ENCODE data around the gene SEC14L2.

The SEC14L2 gene

DNA sequence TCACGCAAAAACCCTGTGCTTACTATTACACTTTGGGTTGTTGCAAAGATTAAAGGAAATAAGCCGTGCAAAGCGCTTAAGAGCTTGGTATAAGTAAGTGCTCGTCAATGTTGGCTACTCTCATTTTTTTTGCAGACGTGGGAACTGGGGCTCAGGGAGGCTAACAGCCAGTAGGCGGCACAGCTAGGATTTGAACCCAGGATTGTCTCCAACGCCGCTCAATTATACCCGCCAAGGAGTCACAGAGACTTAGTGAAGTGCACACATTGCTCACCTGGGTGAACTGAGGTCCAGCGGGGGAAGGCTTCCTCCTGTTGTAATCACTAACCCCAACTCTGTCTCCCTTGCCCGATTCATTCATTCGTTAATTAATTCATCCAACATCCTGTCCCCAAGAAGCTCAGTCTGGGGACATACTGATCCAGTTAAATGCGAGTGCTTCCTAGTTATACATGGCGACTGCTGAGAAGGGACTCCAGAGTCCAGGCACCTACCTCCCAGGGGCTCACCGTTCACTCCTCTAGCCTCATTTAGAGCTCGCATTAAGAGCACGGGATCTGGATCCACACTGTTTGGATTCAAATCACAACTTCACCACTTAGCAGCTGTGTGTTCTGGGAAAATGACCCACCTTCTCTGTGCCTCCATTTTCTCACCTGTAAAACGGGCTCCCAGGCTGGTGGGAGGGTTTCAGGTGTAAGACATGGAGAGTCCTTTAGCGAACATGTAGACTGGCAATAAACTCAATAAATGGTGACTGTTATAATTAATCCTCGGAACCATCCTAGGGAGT lies 27.9 kb downstream of the SEC14L2 start:
- Histone ChIP-seq H3K27me3 (ENCODE audit: control insufficient read depth, insufficient read depth, low read length) (no peaks in the 10 kb centered on the region), H3K36me3 (ENCODE audit: control insufficient read depth, insufficient read depth, low read length) (peaks cover 11% of the 10 kb centered on the region), H3K4me3 (ENCODE audit: low read depth, low read length) (peak overlapping the region; percentile 88), H3K9me3 (ENCODE audit: control insufficient read depth, insufficient read depth, low read length) (no peaks in the 10 kb centered on the region), H3K4me1 (ENCODE audit: control insufficient read depth, insufficient read depth, low read length) (peaks cover 9% of the 10 kb centered on the region), H3K9ac (ENCODE audit: low read depth, low read length) (peak overlapping the region; percentile 42)

DNA sequence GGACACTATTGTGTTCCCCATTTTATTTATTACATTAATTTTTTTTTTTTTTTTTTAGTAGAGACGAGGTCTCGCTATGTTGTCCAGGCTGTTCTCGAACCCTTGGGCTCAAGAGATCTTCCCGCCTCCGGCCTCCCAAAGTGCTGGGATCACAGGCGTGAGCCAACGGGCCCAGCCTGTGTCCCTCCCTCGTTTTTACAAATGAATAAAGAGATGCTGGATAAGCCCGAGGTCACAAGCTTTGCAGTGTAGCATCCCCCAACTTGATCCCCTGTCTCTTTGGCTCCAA lies 28.5 kb downstream of the SEC14L2 start:
- Histone ChIP-seq H3K9me3 (ENCODE audit: control insufficient read depth, insufficient read depth, low read length) (no peaks in the 10 kb centered on the region), H3K9ac (ENCODE audit: low read depth, low read length) (no peak overlapping the region), H3K36me3 (ENCODE audit: control insufficient read depth, insufficient read depth, low read length) (peaks cover 11% of the 10 kb centered on the region), H3K4me1 (ENCODE audit: control insufficient read depth, insufficient read depth, low read length) (peaks cover 9% of the 10 kb centered on the region), H3K4me3 (ENCODE audit: low read depth, low read length) (peak overlapping the region; percentile 88), H3K27me3 (ENCODE audit: control insufficient read depth, insufficient read depth, low read length) (no peaks in the 10 kb centered on the region)

DNA sequence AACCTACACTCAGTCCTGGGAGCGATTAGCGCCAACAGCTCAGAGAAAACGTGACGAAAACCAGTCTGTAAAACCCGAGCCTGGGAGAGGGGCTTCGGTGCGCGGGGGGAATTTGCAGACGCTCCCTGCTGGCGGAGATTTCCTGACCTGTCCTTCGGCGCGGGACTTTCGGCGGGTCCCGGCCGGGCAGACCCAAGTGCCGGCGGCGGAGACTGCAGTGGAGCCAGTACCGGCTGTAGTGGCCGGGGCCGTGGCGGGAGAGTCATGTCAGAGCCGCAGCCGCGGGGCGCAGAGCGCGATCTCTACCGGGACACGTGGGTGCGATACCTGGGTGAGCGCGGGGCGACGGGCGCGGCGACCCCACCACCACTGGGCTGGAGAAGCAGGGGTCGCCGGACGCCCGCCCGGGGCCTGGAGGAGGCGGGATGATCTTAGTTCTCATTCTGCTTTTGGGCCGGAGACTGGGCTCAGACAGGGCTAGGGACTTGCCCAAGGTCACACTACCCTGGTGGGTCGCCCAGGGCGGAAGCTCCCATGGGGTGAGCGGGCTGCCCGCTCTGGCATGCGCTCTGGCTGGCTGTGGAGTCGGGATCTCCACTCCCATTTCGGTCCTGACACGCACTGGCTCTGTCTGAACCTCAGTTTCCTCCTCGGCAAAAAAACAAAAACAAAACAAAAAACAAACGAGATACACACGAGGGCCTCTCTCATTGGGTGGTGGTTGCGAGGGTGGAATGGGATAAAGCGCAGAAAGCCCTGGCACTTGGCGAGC lies 29.0 kb downstream of the SEC14L2 start, which contains the start of gene MTFP1:
Gene MTFP1, plus strand, starts transcription at position 153 of the 772 bp plus-strand sequence. Its CDS starts 112 bp downstream, at position 265.
- H3K4me3 ChIP-seq (ENCODE audit: low read depth, low read length) = peak within 1 kb of the TSS; percentile 88
- peaks cover 9% of the 10 kb centered on the region for H3K4me1 ChIP-seq (ENCODE audit: control insufficient read depth, insufficient read depth, low read length)
- H3K9ac ChIP-seq (ENCODE audit: low read depth, low read length) = peak within 1 kb of the TSS; percentile 51
- no peaks in the 10 kb centered on the region for H3K27me3 ChIP-seq (ENCODE audit: control insufficient read depth, insufficient read depth, low read length)
- no peaks in the 10 kb centered on the region for H3K9me3 ChIP-seq (ENCODE audit: control insufficient read depth, insufficient read depth, low read length)
- peaks cover 11% of the 10 kb centered on the region for H3K36me3 ChIP-seq (ENCODE audit: control insufficient read depth, insufficient read depth, low read length)

DNA sequence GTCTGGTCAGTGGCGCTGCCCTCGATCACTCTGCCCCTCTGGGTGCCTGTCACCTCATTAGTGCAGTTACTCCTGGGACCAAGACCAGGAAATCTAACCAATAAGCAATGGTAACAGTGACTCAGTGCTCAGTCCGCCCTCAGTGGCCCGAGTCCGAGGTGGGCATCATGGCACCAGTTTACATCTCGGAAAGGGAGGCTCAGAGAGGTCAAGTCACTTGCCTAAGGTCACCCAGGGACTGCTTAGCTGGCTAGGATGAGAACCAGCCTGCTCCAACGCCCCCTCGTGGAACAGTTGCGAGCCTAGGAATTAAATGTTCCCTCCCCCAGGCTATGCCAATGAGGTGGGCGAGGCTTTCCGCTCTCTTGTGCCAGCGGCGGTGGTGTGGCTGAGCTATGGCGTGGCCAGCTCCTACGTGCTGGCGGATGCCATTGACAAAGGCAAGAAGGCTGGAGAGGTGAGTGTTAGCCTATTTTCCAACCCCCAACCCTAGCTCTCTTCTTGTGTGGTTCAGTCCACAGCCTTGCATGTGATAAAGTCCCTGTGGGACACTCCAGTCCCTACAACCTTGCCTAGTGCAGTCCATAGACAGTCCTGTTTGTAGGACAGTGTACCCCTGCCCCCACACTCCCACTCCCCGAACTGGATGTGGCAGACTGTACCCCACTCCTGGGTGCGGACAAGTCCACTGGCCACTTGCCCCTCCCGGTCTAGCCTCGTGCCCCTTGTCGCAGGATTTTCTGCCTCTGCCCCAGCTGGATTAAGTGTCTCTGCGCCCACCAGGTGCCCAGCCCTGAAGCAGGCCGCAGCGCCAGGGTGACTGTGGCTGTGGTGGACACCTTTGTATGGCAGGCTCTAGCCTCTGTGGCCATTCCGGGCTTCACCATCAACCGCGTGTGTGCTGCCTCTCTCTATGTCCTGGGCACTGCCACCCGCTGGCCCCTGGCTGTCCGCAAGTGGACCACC lies 29.9 kb downstream of the SEC14L2 start:
- Histone ChIP-seq H3K9ac (ENCODE audit: low read depth, low read length) (no peak overlapping the region), H3K27me3 (ENCODE audit: control insufficient read depth, insufficient read depth, low read length) (no peaks in the 10 kb centered on the region), H3K36me3 (ENCODE audit: control insufficient read depth, insufficient read depth, low read length) (peaks cover 11% of the 10 kb centered on the region), H3K4me3 (ENCODE audit: low read depth, low read length) (peak overlapping the region; percentile 88), H3K4me1 (ENCODE audit: control insufficient read depth, insufficient read depth, low read length) (peaks cover 9% of the 10 kb centered on the region), H3K9me3 (ENCODE audit: control insufficient read depth, insufficient read depth, low read length) (no peaks in the 10 kb centered on the region)

DNA sequence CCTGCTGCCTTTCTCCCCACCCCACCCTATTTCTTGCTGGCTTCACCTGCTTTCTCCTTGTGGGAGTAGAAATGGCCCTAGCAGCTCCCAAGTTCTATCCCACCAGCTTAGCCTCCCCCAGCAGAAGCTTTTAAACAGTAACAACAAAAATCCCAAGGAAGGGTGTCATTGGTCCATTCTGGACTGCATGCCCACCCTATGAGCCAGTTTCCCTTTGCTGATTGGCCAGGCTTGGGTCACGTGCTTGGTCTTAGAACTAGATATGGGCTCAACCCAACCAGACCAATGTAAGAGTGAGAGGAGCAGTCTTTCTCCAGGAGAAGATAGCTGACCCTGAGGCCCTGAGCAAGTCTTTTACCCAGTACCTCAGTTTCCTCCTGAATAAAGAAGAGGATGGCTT lies 31.1 kb downstream of the SEC14L2 start:
- Histone ChIP-seq H3K4me3 (ENCODE audit: low read depth, low read length) (no peak overlapping the region), H3K36me3 (ENCODE audit: control insufficient read depth, insufficient read depth, low read length) (peaks cover 11% of the 10 kb centered on the region)

DNA sequence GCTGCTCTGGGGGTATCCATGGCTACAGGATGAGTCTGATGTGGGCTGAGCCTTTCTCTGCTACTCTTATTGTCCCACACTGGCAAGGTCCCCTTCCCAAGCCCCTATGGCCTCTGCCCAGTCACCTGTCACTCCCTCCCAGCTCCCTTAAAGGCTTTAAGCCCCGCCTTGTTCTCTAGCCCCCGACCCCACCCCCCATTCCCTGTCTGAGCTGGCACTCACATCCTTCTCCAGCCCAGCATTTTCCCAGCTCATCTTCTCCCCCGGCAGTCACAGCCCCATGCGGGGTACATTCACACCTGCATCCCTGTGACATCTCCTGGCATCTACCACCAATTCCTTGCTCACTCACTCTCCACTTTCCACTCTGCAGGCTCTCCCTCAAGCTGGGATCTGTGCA lies 33.1 kb downstream of the SEC14L2 start:
- H3K9ac ChIP-seq (ENCODE audit: low read depth, low read length) = no peak overlapping the region
- H3K9me3 ChIP-seq (ENCODE audit: control insufficient read depth, insufficient read depth, low read length) = no peaks in the 10 kb centered on the region
- H3K27me3 ChIP-seq (ENCODE audit: control insufficient read depth, insufficient read depth, low read length) = no peaks in the 10 kb centered on the region
- H3K4me1 ChIP-seq (ENCODE audit: control insufficient read depth, insufficient read depth, low read length) = peaks cover 4% of the 10 kb centered on the region
- peaks cover 11% of the 10 kb centered on the region for H3K36me3 ChIP-seq (ENCODE audit: control insufficient read depth, insufficient read depth, low read length)
- no peak overlapping the region for H3K4me3 ChIP-seq (ENCODE audit: low read depth, low read length)

More for the DNA sequence above, 31.1 kb downstream of the SEC14L2 start:
- Histone ChIP-seq H3K27me3 (ENCODE audit: control insufficient read depth, insufficient read depth, low read length) (no peaks in the 10 kb centered on the region), H3K9me3 (ENCODE audit: control insufficient read depth, insufficient read depth, low read length) (no peaks in the 10 kb centered on the region), H3K4me1 (ENCODE audit: control insufficient read depth, insufficient read depth, low read length) (peaks cover 9% of the 10 kb centered on the region), H3K9ac (ENCODE audit: low read depth, low read length) (no peak overlapping the region)

DNA sequence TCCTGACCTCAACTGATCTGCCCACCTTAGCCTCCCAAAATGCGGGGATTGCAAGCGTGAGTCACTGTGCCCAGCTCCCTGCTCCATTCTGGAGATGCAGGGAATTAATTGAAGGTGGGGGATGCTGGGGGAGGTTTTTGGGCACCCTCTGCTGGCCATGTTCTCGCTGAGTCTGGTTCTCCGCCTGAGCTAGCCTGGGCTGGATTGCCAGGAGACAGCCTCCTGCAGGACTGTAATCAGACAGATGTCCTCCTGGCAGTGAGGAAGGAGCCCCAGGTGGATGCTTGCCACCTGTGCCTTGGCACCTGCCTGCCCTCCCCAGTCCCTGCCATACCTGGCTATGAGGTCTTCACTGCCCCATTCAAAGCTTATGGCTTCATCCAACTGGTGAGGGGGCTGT lies 34.1 kb downstream of the SEC14L2 start:
- H3K4me1 ChIP-seq (ENCODE audit: control insufficient read depth, insufficient read depth, low read length) = peaks cover 3% of the 10 kb centered on the region
- H3K27me3 ChIP-seq (ENCODE audit: control insufficient read depth, insufficient read depth, low read length) = no peaks in the 10 kb centered on the region
- H3K36me3 ChIP-seq (ENCODE audit: control insufficient read depth, insufficient read depth, low read length) = peaks cover 11% of the 10 kb centered on the region
- no peaks in the 10 kb centered on the region for H3K9me3 ChIP-seq (ENCODE audit: control insufficient read depth, insufficient read depth, low read length)
- H3K9ac ChIP-seq (ENCODE audit: low read depth, low read length) = no peak overlapping the region
- no peak overlapping the region for H3K4me3 ChIP-seq (ENCODE audit: low read depth, low read length)

DNA sequence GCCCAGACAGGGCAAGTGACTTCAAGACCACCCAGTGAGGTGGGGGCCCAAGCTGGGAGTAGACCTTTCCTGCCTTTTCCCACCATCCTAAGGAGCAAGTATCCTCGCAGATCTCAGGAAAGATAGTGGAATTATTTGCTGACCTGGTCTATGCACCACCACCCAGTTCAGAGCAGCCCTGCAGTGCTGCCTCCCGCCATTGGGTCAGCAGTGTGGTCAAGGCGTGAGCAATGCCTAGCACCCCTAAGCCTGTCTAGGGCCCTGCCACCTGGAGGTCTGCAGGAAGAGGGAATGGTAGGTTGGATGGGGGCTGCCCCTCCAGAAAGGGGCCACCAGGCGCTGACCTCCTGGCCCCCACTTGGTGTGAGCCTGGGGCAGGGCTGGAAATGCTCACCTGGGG lies 35.3 kb downstream of the SEC14L2 start:
- H3K4me1 ChIP-seq (ENCODE audit: control insufficient read depth, insufficient read depth, low read length) = no peaks in the 10 kb centered on the region
- no peaks in the 10 kb centered on the region for H3K9me3 ChIP-seq (ENCODE audit: control insufficient read depth, insufficient read depth, low read length)
- peaks cover 8% of the 10 kb centered on the region for H3K36me3 ChIP-seq (ENCODE audit: control insufficient read depth, insufficient read depth, low read length)
- H3K9ac ChIP-seq (ENCODE audit: low read depth, low read length) = no peak overlapping the region
- H3K4me3 ChIP-seq (ENCODE audit: low read depth, low read length) = no peak overlapping the region
- no peaks in the 10 kb centered on the region for H3K27me3 ChIP-seq (ENCODE audit: control insufficient read depth, insufficient read depth, low read length)

DNA sequence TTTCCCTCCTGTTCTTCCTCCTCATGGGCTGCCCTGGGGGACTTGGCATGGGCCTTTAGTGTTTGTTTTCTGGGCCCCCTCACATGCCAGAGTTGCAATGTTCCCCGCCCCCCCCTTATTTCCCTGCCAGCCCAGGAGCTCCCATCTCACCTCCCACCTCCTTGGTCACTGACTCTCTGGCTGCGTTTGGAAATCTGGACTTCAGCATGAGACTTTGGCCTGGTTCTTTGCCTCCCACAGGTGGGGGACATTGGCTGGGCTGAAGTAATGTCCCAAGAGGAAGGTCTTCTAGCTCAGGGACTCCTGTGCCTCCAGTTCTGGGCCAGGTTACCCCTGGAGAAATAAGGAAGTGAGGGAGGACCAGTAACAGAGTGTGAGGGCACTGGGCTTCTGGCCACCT lies 35.7 kb downstream of the SEC14L2 start:
- Histone ChIP-seq H3K9ac (ENCODE audit: low read depth, low read length) (no peak overlapping the region), H3K4me3 (ENCODE audit: low read depth, low read length) (no peak overlapping the region), H3K27me3 (ENCODE audit: control insufficient read depth, insufficient read depth, low read length) (no peaks in the 10 kb centered on the region), H3K9me3 (ENCODE audit: control insufficient read depth, insufficient read depth, low read length) (no peaks in the 10 kb centered on the region), H3K4me1 (ENCODE audit: control insufficient read depth, insufficient read depth, low read length) (no peaks in the 10 kb centered on the region), H3K36me3 (ENCODE audit: control insufficient read depth, insufficient read depth, low read length) (peaks cover 6% of the 10 kb centered on the region)

DNA sequence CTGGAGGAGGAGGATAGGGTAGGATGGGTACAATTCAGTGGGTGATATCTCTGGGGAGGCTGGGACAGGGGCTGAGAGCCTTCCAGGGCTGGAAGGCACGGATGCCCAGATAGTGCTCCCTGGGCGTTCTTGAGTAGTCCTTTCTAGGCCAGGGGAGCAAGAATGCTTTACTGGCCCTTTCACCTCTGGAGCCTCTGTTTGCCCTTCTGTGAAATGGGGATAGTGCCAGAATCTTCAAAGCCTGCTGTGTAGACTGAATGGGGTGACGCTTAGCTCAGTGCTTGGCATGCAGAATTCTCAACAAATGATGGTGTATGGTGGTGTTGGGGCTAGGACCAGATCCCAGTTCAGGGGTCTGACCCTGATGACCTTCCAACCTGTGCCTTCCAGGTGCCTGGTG lies 36.4 kb downstream of the SEC14L2 start:
- H3K9ac ChIP-seq (ENCODE audit: low read depth, low read length) = no peak overlapping the region
- peaks cover 3% of the 10 kb centered on the region for H3K36me3 ChIP-seq (ENCODE audit: control insufficient read depth, insufficient read depth, low read length)
- H3K9me3 ChIP-seq (ENCODE audit: control insufficient read depth, insufficient read depth, low read length) = no peaks in the 10 kb centered on the region
- no peaks in the 10 kb centered on the region for H3K27me3 ChIP-seq (ENCODE audit: control insufficient read depth, insufficient read depth, low read length)
- H3K4me1 ChIP-seq (ENCODE audit: control insufficient read depth, insufficient read depth, low read length) = no peaks in the 10 kb centered on the region
- no peak overlapping the region for H3K4me3 ChIP-seq (ENCODE audit: low read depth, low read length)

DNA sequence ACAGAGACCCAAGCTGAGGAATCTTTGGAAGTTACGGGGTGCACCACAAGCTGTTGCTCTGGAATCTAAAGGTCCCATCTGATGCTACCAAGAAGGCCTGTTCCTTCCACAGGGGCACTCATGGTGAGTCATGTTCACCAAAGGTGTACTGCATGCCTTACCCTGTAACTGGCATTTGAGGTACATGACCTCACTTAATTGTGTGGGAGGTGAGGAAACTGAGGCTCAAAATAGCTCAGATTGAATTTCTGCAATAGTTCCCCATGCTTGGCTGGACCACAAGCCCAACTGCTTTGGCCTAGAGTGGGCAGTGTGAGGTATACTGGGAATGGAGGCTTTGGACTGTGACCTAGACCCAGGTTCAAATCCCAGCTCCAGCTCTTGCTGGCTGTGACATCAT lies 37.0 kb downstream of the SEC14L2 start:
- Histone ChIP-seq H3K27me3 (ENCODE audit: control insufficient read depth, insufficient read depth, low read length) (no peaks in the 10 kb centered on the region), H3K36me3 (ENCODE audit: control insufficient read depth, insufficient read depth, low read length) (no peaks in the 10 kb centered on the region), H3K4me1 (ENCODE audit: control insufficient read depth, insufficient read depth, low read length) (no peaks in the 10 kb centered on the region), H3K4me3 (ENCODE audit: low read depth, low read length) (no peak overlapping the region), H3K9ac (ENCODE audit: low read depth, low read length) (no peak overlapping the region), H3K9me3 (ENCODE audit: control insufficient read depth, insufficient read depth, low read length) (no peaks in the 10 kb centered on the region)

Data from iPS-15b (cell line).